Uterus (tissue), 4 donors: Measurements from ENCODE around the gene LHX4. TPM values are rescaled to one million over a fixed set of nuclear protein-coding genes. Genes with fewer than 3 reads are reported as not detected.

Source experiments
- DNase-seq, 2 donors: peaks; one replicate each; pipeline ENCODE4 v3.0.0-alpha.2; 2019 to 2020
- H3K27ac ChIP-seq, 2 donors: fragments of 200-600 bp; sonication (generic); 1 replicate in 1 of 2; 2 replicates in 1 of 2; pipeline ENCODE4 v1.5.1; 2016 to 2018
- H3K27me3 ChIP-seq, 2 donors: fragments of 200-600 bp; sonication (generic); one replicate each; pipeline ENCODE4 v1.5.1; 2018 to 2019; ENCODE audit warnings: control low read depth in 1 of 2
- H3K36me3 ChIP-seq, 2 donors: fragments of 200-600 bp; sonication (generic); one replicate each; pipeline ENCODE4 v1.5.1; 2019; ENCODE audit warnings: control low read depth in 1 of 2
- H3K4me1 ChIP-seq, 2 donors: fragments of 200-600 bp; sonication (generic); one replicate each; pipeline ENCODE4 v1.5.1; 2018 to 2019; ENCODE audit warnings: control low read depth in 1 of 2
- H3K4me3 ChIP-seq, 2 donors: fragments of 200-600 bp; sonication (generic); 1 replicate in 1 of 2; 2 replicates in 1 of 2; pipeline ENCODE4 v1.5.1; 2018 to 2019; ENCODE audit warnings: mild to moderate bottlenecking in 1 of 2
- H3K9me3 ChIP-seq, 2 donors: fragments of 200-600 bp; sonication (generic); one replicate each; pipeline ENCODE4 v1.5.1; 2019; ENCODE audit warnings: control low read depth in 1 of 2
- POLR2A ChIP-seq, 2 donors: fragments of 450-650 bp; IDR thresholded peaks; one replicate each; pipeline ENCODE4 v1.6.1; 2016; ENCODE audit warnings: antibody characterized with exemption in 2 of 2, mild to moderate bottlenecking in 1 of 2, moderate library complexity in 1 of 2
- intact Hi-C: fragments of 100-400 bp; cut with DNase I; formaldehyde crosslinking; loops from one replicate; pipeline ENCODE4 v1.15.1; 2023; ENCODE audit warnings: low total_unique reads
- total RNA-seq, 4 donors: library from RNA; depleted of rRNA in 3 of 4; stranded (reverse); fragments of >200 nt in 3 of 4; gene quantifications; one replicate each; pipeline versions ENCODE4 v1.1.0 to v1.2.4, GENCODE V29; 2014 to 2023
- TF ChIP-seq, protein P1 (sequence below), 4 experiments: fragments of 200-600 bp in 2 of 4; fragments of 450-650 bp in 2 of 4; sonication (generic) in 2 of 4; IDR thresholded peaks; one replicate each; pipeline ENCODE4 v1.5.1; 2016 to 2019; ENCODE audit warnings: antibody characterized with exemption in 4 of 4, mild to moderate bottlenecking in 2 of 4, moderate library complexity in 1 of 4
- donor health status: DM: yes; HTN: yes; CAD: no.

The LHX4 gene
- total RNA-seq, 4 donors from 2014 or later, result not detected

DNA sequence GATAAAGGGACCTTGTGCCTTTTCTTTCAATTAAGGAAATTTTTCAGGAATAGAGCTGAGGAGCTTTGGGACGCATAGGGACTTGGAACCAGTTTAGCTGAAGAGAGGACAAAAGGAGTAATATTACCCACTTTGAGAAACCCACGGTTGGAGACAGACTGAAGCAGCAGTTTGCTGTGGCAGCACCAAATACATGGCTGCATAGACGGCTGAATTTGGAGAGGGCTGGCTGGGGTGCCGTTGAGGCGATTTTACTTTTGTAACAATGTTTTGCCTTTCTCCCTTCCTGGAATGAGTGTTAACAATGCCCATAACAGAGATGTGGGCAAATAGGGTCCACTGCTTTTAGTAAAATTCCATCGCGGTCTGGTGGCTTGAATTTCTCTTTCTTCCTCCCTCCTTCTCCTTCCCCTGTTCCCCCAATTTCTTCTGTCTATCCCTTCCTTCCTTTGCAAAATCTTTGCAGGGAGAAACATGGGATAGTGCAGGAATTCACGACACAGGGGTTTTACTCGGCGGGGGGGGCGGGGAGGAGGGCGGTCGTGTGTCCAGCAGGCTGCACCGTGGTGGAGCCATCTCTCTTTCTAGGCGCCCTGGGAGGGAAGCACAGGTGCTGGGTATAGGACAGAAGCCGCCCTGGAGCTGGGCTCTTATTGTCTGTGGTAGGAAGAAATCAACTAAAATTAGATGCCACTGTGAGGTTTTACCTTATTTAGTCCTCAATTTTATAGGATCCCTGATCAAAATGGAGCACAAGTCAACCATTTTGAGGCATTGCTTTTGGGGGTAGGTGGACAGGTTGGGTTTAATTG lies 6.8 kb downstream of the LHX4 start:
- H3K27ac ChIP-seq, result no peak overlapping the region
- no peak for TF ChIP-seq POLR2A (IDR thresholded peaks at IDR 0.05)
- TF ChIP-seq, protein P1, sequence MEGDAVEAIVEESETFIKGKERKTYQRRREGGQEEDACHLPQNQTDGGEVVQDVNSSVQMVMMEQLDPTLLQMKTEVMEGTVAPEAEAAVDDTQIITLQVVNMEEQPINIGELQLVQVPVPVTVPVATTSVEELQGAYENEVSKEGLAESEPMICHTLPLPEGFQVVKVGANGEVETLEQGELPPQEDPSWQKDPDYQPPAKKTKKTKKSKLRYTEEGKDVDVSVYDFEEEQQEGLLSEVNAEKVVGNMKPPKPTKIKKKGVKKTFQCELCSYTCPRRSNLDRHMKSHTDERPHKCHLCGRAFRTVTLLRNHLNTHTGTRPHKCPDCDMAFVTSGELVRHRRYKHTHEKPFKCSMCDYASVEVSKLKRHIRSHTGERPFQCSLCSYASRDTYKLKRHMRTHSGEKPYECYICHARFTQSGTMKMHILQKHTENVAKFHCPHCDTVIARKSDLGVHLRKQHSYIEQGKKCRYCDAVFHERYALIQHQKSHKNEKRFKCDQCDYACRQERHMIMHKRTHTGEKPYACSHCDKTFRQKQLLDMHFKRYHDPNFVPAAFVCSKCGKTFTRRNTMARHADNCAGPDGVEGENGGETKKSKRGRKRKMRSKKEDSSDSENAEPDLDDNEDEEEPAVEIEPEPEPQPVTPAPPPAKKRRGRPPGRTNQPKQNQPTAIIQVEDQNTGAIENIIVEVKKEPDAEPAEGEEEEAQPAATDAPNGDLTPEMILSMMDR (IDR thresholded peaks at IDR 0.05), result no peak
- no peaks in the 10 kb centered on the region for H3K36me3 ChIP-seq
- peaks cover 0 to 10% of the 10 kb centered on the region in 2 donors for H3K4me1 ChIP-seq
- peaks cover 49 to 78% of the 10 kb centered on the region in 2 donors for H3K27me3 ChIP-seq
- intact Hi-C loops, result no loop called here
- H3K9me3 ChIP-seq, result no peaks in the 10 kb centered on the region
- no peak overlapping the region for H3K4me3 ChIP-seq
- DNase-seq, result no peak

DNA sequence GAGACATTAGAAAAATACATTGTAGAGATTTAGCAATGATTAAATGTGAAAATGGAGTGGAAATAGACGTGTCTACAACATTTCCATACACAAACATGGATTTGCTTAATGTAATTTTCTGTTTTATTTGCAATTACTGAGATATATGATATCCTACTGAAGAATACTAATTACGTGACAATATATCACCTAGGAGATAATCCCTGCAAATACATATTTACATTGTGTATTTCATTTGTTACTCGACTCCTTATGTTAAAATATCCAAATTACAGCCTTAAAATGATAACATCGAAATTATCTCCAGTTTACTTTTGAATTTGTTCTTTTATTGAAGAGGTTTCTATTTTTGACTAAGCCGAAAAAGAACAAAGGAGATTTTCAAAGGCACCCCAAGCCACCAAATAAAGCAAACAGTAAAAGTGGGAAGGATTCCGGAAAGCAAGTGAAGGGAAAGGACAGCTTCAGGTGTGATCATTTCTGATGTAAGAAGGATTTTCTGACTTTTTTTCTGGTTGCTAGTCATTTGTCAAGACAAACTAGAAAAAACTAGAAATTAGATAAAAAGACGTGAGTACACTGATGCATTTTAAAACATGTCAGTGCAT lies 7.9 kb downstream of the LHX4 start:
- no peak for DNase-seq
- Histone ChIP-seq H3K36me3 (no peaks in the 10 kb centered on the region), H3K4me1 (peaks cover 0 to 10% of the 10 kb centered on the region in 2 donors), H3K27me3 (peaks cover 41 to 68% of the 10 kb centered on the region in 2 donors), H3K9me3 (no peaks in the 10 kb centered on the region), H3K27ac (no peak overlapping the region), H3K4me3 (no peak overlapping the region)
- no peak for TF ChIP-seq POLR2A (IDR thresholded peaks at IDR 0.05)
- TF ChIP-seq, protein P1 (IDR thresholded peaks at IDR 0.05), result no peak
- intact Hi-C loops, result no loop called here

DNA sequence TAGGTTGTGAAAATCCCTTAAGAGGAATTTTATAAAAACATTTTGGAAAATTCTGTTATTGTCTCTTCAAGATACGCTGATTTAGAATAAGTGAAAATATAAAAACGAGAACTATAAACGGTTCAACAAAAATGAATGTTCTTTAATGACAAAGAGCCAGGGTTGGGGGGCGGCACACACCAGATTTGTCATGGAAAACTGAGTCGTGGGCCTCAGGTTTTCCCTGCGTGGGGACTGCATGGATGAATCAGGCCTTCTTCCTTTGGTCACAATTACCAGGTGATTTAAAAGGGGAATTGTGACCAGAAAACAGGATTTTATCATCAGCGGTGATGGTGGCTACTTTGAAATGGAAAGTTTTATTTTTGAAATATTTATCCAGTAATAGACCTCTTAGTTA lies 8.6 kb downstream of the LHX4 start:
- Histone ChIP-seq H3K4me1 (peaks cover 0 to 10% of the 10 kb centered on the region in 2 donors), H3K27ac (no peak overlapping the region), H3K9me3 (no peaks in the 10 kb centered on the region), H3K4me3 (no peak overlapping the region), H3K27me3 (peaks cover 34 to 61% of the 10 kb centered on the region in 2 donors), H3K36me3 (no peaks in the 10 kb centered on the region)
- intact Hi-C loops, result no loop called here
- no peak for TF ChIP-seq POLR2A (IDR thresholded peaks at IDR 0.05)
- TF ChIP-seq, protein P1 (IDR thresholded peaks at IDR 0.05), result no peak
- no peak for DNase-seq

DNA sequence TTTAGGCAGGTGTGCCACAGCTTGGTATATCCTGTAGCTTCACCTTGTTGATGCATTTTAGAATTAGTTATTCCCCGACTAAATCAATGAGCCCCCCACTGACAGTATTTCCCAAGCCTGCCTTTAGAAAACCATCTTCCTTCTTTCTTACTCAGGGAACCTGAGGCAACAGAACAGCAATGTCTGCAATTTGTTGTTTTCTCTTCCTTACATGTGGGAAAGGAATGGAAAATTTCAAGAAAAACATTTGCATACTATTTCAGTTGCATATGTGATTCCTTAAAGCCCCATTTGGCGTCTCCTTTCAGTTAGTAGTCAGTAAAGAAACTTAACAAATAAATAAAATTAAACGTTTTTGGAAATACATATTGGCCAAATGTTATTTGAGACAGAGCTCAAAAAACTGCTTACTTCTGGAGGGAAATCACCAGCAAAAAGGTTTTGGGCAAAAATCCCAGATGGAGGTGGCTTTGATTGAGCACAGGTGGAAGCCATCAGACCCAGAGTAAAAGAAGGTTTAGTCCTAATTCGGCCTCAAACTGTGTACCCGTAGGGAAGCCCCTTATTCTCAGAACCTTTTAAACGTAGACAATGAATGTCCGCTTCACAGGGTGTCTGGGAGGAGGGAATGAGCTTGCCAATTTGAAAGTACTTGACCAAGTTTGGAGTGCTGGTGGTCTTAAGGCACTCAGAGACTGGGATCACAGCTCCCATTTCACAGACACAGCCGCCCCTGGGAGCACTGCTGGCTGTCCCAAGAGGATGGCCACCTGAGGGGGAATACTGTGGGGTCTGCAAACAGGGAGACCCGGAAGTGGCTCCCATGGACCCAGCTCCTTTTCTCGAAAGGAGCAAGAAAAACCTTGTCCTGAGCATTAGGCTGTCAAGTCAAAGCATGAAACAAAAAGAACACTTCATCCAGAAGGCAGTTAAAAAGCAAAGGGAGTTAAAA lies 9.4 kb downstream of the LHX4 start:
- no peak overlapping the region for H3K27ac ChIP-seq
- no peak for TF ChIP-seq POLR2A (IDR thresholded peaks at IDR 0.05)
- peaks cover 31 to 53% of the 10 kb centered on the region in 2 donors for H3K27me3 ChIP-seq
- peaks cover 0 to 8% of the 10 kb centered on the region in 2 donors for H3K4me1 ChIP-seq
- H3K36me3 ChIP-seq, result no peaks in the 10 kb centered on the region
- no peak overlapping the region for H3K4me3 ChIP-seq
- DNase-seq, result no peak
- intact Hi-C loops, result no loop called here
- H3K9me3 ChIP-seq, result no peaks in the 10 kb centered on the region

DNA sequence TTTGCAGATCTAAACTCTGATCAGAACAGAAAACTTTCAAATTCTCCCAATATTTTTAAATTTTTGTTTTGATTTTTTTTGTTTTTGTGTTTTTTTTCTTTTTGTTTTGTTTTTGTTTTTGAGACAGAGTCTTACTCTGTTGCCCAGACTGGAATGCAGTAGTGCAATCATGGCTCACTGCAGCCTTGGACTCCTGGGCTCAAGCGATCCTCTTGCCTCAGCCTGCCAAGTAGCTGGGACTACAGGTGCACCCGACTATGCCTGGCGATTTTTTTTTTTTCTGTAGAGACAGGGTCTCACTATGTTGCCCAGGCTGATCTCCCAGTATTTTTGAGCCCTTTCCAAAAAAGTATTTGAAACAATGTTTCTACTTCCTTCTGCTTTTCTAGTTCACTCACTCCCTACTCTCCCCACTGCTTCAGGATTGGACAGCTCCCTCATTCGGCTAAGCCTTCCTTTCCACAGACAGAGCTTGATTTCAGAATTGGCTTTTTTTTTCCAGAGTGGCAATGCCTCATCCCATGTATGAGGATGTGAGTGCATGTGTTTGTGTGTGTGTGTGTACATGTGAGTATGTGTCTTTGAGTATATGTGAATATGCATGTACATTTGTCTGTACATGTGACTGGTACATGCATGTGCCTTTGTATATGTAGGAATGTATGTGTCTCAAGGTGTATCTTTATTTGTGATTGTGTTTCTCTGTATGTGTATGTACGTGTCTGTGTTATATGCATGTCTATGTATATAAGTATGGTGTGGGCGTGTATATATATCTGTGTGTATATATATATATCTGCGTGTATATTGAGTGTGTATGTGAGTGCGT lies 11.9 kb downstream of the LHX4 start:
- DNase-seq, result no peak
- H3K4me3 ChIP-seq, result no peak overlapping the region
- TF ChIP-seq, protein P1 (IDR thresholded peaks at IDR 0.05), result no peak
- no peak for TF ChIP-seq POLR2A (IDR thresholded peaks at IDR 0.05)
- no peak overlapping the region for H3K27ac ChIP-seq
- no peaks in the 10 kb centered on the region for H3K9me3 ChIP-seq
- intact Hi-C loops, result no loop called here
- H3K36me3 ChIP-seq, result no peaks in the 10 kb centered on the region
- peaks cover 15 to 28% of the 10 kb centered on the region in 2 donors for H3K27me3 ChIP-seq
- H3K4me1 ChIP-seq, result no peaks in the 10 kb centered on the region
